ENCODE measurements around the gene PRR18.

PRR18 gene

GRCh38 chr6:166325383-166326042 lies 17.3 kb upstream of the PRR18 start:
- H3K9ac ChIP-seq (ENCODE audit: low read depth, low read length, poor library complexity) = peak overlapping the region; percentile 47
- H3K4me1 ChIP-seq (ENCODE audit: control insufficient read depth in 2 of 2, insufficient read depth in 1 of 2, low read depth in 1 of 2, low read length in 2 of 2) = peaks cover 0 to under 1% of the 10 kb centered on the region in 2 donors
- peaks cover 0 to under 1% of the 10 kb centered on the region in 2 donors for H3K9me3 ChIP-seq (replicated peaks in 1 of 2; ENCODE audit: control insufficient read depth in 2 of 2, insufficient read depth in 1 of 2, low read depth in 1 of 2, low read length in 2 of 2)
- H4K91ac ChIP-seq (ENCODE audit: low read depth, low read length, poor library complexity) = no peak overlapping the region
- H2AK5ac ChIP-seq (ENCODE audit: low read depth, low read length) = no peak overlapping the region
- H3K27ac ChIP-seq (replicated peaks; ENCODE audit: low read length) = no peak overlapping the region
- H3K4me3 ChIP-seq (ENCODE audit: low read length in 2 of 2) = no peak overlapping the region
- H2AFZ ChIP-seq (ENCODE audit: low read length) = no peak overlapping the region
- H2BK120ac ChIP-seq (ENCODE audit: low read depth, low read length) = no peak overlapping the region
- H2BK12ac ChIP-seq (ENCODE audit: low read length) = no peak overlapping the region
- H4K8ac ChIP-seq (ENCODE audit: low read depth, low read length) = no peak overlapping the region
- no peak overlapping the region for H2BK5ac ChIP-seq (ENCODE audit: low read length)
- no peak overlapping the region for H3K23ac ChIP-seq (ENCODE audit: low read depth, low read length, poor library complexity)
- H3K4ac ChIP-seq (ENCODE audit: low read length) = no peak overlapping the region
- no peak overlapping the region for H3K4me2 ChIP-seq (ENCODE audit: insufficient read depth, low read length, poor library complexity, severe bottlenecking)
- H3K79me1 ChIP-seq (ENCODE audit: low read depth, low read length) = peaks cover 3% of the 10 kb centered on the region
- peaks cover 11 to 88% of the 10 kb centered on the region in 2 donors for H3K36me3 ChIP-seq (replicated peaks in 1 of 2; ENCODE audit: control insufficient read depth in 2 of 2, insufficient read depth in 2 of 2, low read length in 2 of 2)
- H3K18ac ChIP-seq (ENCODE audit: low read length) = no peak overlapping the region
- H3K14ac ChIP-seq (ENCODE audit: low read length) = peak overlapping the region; percentile 10
- H3K27me3 ChIP-seq (ENCODE audit: control insufficient read depth in 3 of 3, insufficient read depth in 3 of 3, low read depth in 1 of 3, low read length in 3 of 3) = no peaks in the 10 kb centered on the region
- no peak for DNase-seq (ENCODE audit: low spot score)
- no peak overlapping the region for H2BK15ac ChIP-seq (ENCODE audit: low read length)
- no CpG with 5 or more reads among the region's 6 CpGs for WGBS, 2 donors (ENCODE audit: extremely low coverage in 2 of 2, insufficient read length in 2 of 2, insufficient replicate concordance in 1 of 2)

GRCh38 chr6:166323395-166323794 lies 15.2 kb upstream of the PRR18 start:
- Histone ChIP-seq H2BK5ac (ENCODE audit: low read length) (no peak overlapping the region), H3K23ac (ENCODE audit: low read depth, low read length, poor library complexity) (no peak overlapping the region), H2BK12ac (ENCODE audit: low read length) (no peak overlapping the region), H2AK5ac (ENCODE audit: low read depth, low read length) (no peak overlapping the region), H3K18ac (ENCODE audit: low read length) (no peak overlapping the region), H2AFZ (ENCODE audit: low read length) (no peak overlapping the region), H2BK120ac (ENCODE audit: low read depth, low read length) (no peak overlapping the region), H3K36me3 (replicated peaks in 1 of 2; ENCODE audit: control insufficient read depth in 2 of 2, insufficient read depth in 2 of 2, low read length in 2 of 2) (peaks cover 13 to 90% of the 10 kb centered on the region in 2 donors), H4K8ac (ENCODE audit: low read depth, low read length) (no peak overlapping the region), H3K9ac (ENCODE audit: low read depth, low read length, poor library complexity) (no peak overlapping the region), H3K9me3 (replicated peaks in 1 of 2; ENCODE audit: control insufficient read depth in 2 of 2, insufficient read depth in 1 of 2, low read depth in 1 of 2, low read length in 2 of 2) (no peaks in the 10 kb centered on the region), H3K27me3 (ENCODE audit: control insufficient read depth in 3 of 3, insufficient read depth in 3 of 3, low read depth in 1 of 3, low read length in 3 of 3) (no peaks in the 10 kb centered on the region), H3K27ac (replicated peaks; ENCODE audit: low read length) (no peak overlapping the region), H3K14ac (ENCODE audit: low read length) (no peak overlapping the region), H2BK15ac (ENCODE audit: low read length) (no peak overlapping the region), H4K91ac (ENCODE audit: low read depth, low read length, poor library complexity) (no peak overlapping the region), H3K4ac (ENCODE audit: low read length) (no peak overlapping the region), H3K4me2 (ENCODE audit: insufficient read depth, low read length, poor library complexity, severe bottlenecking) (no peak overlapping the region), H3K79me1 (ENCODE audit: low read depth, low read length) (peaks cover 3% of the 10 kb centered on the region), H3K4me1 (ENCODE audit: control insufficient read depth in 2 of 2, insufficient read depth in 1 of 2, low read depth in 1 of 2, low read length in 2 of 2) (no peaks in the 10 kb centered on the region), H3K4me3 (ENCODE audit: low read length in 2 of 2) (no peak overlapping the region)
- WGBS, 2 donors (ENCODE audit: extremely low coverage in 2 of 2, insufficient read length in 2 of 2, insufficient replicate concordance in 1 of 2) = no CpG with 5 or more reads among the region's 5 CpGs
- DNase-seq (ENCODE audit: low spot score) = no peak

GRCh38 chr6:166318649-166319600 lies 10.7 kb upstream of the PRR18 start:
- Histone ChIP-seq H3K27ac (replicated peaks; ENCODE audit: low read length) (no peak overlapping the region), H3K36me3 (replicated peaks in 1 of 2; ENCODE audit: control insufficient read depth in 2 of 2, insufficient read depth in 2 of 2, low read length in 2 of 2) (peaks cover 3 to 45% of the 10 kb centered on the region in 2 donors)

GRCh38 chr6:166318227-166318626 lies 10.0 kb upstream of the PRR18 start:
- Histone ChIP-seq H3K18ac (ENCODE audit: low read length) (no peak overlapping the region), H3K27ac (replicated peaks; ENCODE audit: low read length) (no peak overlapping the region), H3K36me3 (replicated peaks in 1 of 2; ENCODE audit: control insufficient read depth in 2 of 2, insufficient read depth in 2 of 2, low read length in 2 of 2) (peaks cover 3 to 38% of the 10 kb centered on the region in 2 donors), H4K8ac (ENCODE audit: low read depth, low read length) (no peak overlapping the region), H2BK5ac (ENCODE audit: low read length) (no peak overlapping the region), H2BK120ac (ENCODE audit: low read depth, low read length) (no peak overlapping the region), H2BK12ac (ENCODE audit: low read length) (no peak overlapping the region), H4K91ac (ENCODE audit: low read depth, low read length, poor library complexity) (no peak overlapping the region), H2AK5ac (ENCODE audit: low read depth, low read length) (no peak overlapping the region), H2BK15ac (ENCODE audit: low read length) (no peak overlapping the region), H3K4me2 (ENCODE audit: insufficient read depth, low read length, poor library complexity, severe bottlenecking) (no peak overlapping the region), H3K4ac (ENCODE audit: low read length) (peak overlapping the region; percentile 17), H2AFZ (ENCODE audit: low read length) (no peak overlapping the region), H3K9me3 (replicated peaks in 1 of 2; ENCODE audit: control insufficient read depth in 2 of 2, insufficient read depth in 1 of 2, low read depth in 1 of 2, low read length in 2 of 2) (no peaks in the 10 kb centered on the region), H3K4me3 (ENCODE audit: low read length in 2 of 2) (no peak overlapping the region), H3K27me3 (ENCODE audit: control insufficient read depth in 3 of 3, insufficient read depth in 3 of 3, low read depth in 1 of 3, low read length in 3 of 3) (no peaks in the 10 kb centered on the region), H3K14ac (ENCODE audit: low read length) (no peak overlapping the region), H3K9ac (ENCODE audit: low read depth, low read length, poor library complexity) (no peak overlapping the region), H3K79me1 (ENCODE audit: low read depth, low read length) (no peaks in the 10 kb centered on the region), H3K4me1 (ENCODE audit: control insufficient read depth in 2 of 2, insufficient read depth in 1 of 2, low read depth in 1 of 2, low read length in 2 of 2) (no peaks in the 10 kb centered on the region), H3K23ac (ENCODE audit: low read depth, low read length, poor library complexity) (peak overlapping the region; percentile 80)
- whole genome bisulfite sequencing, 2 donors (ENCODE audit: extremely low coverage in 2 of 2, insufficient read length in 2 of 2, insufficient replicate concordance in 1 of 2) = no CpG with 5 or more reads among the region's 14 CpGs
- no peak for DNase-seq (ENCODE audit: low spot score)

More at GRCh38 chr6:166318649-166319600, 10.7 kb upstream of the PRR18 start:
- Histone ChIP-seq H2AK5ac (ENCODE audit: low read depth, low read length) (no peak overlapping the region), H3K23ac (ENCODE audit: low read depth, low read length, poor library complexity) (peak overlapping the region; percentile 80), H4K8ac (ENCODE audit: low read depth, low read length) (no peak overlapping the region), H3K4me3 (ENCODE audit: low read length in 2 of 2) (peak overlapping the region in 1 of 2 donors; percentile 59), H3K9ac (ENCODE audit: low read depth, low read length, poor library complexity) (peak overlapping the region; percentile 0), H2BK12ac (ENCODE audit: low read length) (no peak overlapping the region), H3K9me3 (replicated peaks in 1 of 2; ENCODE audit: control insufficient read depth in 2 of 2, insufficient read depth in 1 of 2, low read depth in 1 of 2, low read length in 2 of 2) (no peaks in the 10 kb centered on the region), H2BK120ac (ENCODE audit: low read depth, low read length) (no peak overlapping the region), H3K4me2 (ENCODE audit: insufficient read depth, low read length, poor library complexity, severe bottlenecking) (no peak overlapping the region), H3K18ac (ENCODE audit: low read length) (peak overlapping the region; percentile 48), H2AFZ (ENCODE audit: low read length) (no peak overlapping the region), H3K79me1 (ENCODE audit: low read depth, low read length) (no peaks in the 10 kb centered on the region), H3K14ac (ENCODE audit: low read length) (no peak overlapping the region), H2BK5ac (ENCODE audit: low read length) (no peak overlapping the region), H2BK15ac (ENCODE audit: low read length) (no peak overlapping the region), H4K91ac (ENCODE audit: low read depth, low read length, poor library complexity) (peak overlapping the region; percentile 89), H3K27me3 (ENCODE audit: control insufficient read depth in 3 of 3, insufficient read depth in 3 of 3, low read depth in 1 of 3, low read length in 3 of 3) (no peaks in the 10 kb centered on the region), H3K4me1 (ENCODE audit: control insufficient read depth in 2 of 2, insufficient read depth in 1 of 2, low read depth in 1 of 2, low read length in 2 of 2) (no peaks in the 10 kb centered on the region), H3K4ac (ENCODE audit: low read length) (no peak overlapping the region)
- WGBS, 2 donors (ENCODE audit: extremely low coverage in 2 of 2, insufficient read length in 2 of 2, insufficient replicate concordance in 1 of 2) = no CpG with 5 or more reads among the region's 18 CpGs
- no peak for DNase-seq (ENCODE audit: low spot score)

Data from neuronal stem cell (in vitro differentiated cells).